Right renal cortex interstitium (tissue), 3 donors: Measurements from ENCODE around the gene STAT3. TPM values are rescaled to one million over a fixed set of nuclear protein-coding genes. Genes with fewer than 3 reads are reported as not detected.
"Not testable (repeated sequence)": the region's sequence is repeated elsewhere in the genome, so short reads cannot be mapped to it uniquely, and the experiment has no call there.

Experiments used
- DNase-seq, 3 donors: peaks; one replicate each; pipeline ENCODE4 v3.0.0-alpha.2; 2013; ENCODE audit warnings: low read depth in 3 of 3, low spot score in 2 of 3
- polyA plus RNA-seq, 3 donors: library from polyadenylated mRNA; unstranded; fragments of 120-200 nt; gene quantifications; one replicate each; pipeline ENCODE4 v1.2.1, GENCODE V29; 2013; ENCODE audit not compliant: insufficient read length in 3 of 3

The STAT3 gene
- polyA plus RNA-seq: 10 to 100 TPM; 53.3 to 57.0 (median 55.3) TPM

DNA sequence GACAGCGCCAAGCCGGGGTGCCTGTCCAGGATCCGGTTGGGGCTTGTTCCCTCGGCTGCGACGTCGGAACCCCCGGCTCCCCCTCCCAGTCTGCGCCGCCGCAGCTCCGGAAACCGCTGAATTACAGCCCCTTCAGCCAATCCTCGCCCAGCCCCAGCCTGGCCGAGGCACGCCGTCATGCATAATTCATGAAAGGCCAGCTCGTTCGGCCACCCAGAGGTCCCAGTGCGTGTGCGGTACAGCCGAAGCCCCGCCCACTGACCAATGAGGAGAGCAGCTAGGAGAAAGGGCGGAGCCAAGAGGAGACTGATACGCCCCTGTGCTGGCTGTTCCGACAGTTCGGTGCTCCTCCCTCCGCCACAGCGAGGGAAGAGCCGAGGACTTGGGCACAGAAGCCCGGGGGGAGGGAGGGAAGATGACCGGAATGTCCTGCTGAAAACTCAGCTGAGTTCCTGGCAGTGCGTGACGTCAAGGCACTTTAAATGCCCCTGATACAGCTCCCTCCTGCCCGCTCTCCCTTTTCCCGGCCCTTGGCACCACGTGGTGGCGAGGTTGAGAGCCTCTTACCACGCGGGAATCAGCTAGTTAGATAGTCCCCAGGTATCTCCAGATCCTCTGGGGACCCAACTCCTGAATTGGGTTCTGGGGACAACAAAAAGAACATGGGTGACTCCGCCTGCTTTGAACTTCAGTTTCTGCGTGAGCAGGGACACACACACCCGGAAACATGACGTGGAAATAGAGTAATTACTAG, at the start of gene STAT3:
Gene STAT3 (minus strand): TSS at position 62 of the 754 bp plus-strand sequence. CDS start 39,926 bp downstream, outside the sequence.
- DNase-seq: peak; percentile 100

DNA sequence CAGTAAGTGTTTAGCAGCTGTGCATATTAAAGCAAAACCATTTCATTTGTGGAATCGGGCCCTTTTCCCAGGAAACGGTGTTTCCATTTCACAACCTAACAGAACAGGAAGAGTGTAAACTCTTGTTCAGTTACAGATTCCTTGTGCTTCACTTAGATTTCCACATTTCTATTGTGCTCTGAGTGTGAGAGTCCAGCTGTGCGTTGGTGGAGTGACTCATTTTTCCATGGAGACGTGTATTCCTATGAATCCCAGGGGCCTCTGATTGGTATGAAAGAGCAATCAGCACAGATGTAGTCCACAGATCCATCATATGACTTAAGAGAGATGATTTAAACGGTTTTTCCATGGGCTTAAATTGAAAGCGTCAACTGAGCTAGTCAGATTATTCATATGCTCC, 48.1 kb upstream of the STAT3 start:
- DNase-seq: no peak

DNA sequence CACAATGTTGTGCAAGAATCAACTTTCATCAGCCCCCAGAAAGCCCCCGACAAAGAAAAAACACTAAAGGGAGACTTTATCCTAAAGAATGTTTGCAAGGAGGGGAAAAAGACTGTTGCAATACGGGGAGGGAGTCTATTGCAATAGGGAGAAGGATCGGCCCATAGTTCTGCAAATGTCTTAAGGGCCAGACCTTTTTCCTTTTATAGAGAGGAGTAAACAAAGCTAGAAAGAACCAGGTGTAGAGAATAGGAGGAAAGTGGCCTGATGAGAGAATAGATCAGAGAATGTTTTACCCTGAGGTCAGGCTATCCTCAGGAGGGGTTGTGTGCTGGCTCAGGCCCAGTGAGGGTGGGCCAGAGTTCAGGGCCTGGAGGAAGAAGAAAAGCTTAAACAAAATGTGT, 43.5 kb upstream of the STAT3 start:
- DNase-seq: no peak

DNA sequence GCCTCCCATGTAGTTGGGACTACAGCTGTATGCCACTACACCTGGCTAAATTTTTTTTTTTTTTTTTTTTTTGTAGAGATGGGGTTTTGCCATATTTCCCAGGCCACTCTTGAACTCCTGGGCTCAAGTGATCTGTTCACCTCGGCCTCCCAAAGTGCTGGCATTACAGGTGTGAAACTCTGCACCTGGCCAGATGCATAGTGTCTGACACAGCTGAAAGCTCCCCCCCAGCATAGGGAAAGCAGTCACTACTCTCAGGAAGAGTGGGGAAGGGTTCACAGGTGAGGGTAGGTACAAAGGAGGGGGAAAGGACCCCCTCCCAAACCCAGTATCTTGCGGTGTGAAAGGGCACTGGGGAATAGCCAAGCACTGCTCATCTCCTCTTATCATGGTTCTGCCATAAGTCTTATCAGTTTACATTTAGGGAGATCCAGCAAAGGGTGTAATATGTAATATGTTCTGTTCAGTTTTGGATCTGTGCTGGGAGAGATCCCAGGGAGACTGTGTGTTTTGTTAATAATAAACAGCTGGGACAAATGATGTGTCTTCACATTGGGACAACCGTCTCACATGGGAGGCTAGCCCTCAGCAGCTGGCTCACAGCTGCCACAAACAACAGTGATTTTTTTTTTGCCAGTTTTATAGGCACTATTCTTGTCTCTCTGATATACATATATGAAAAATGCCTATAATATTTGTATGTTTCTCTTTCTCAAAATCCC, 41.6 kb upstream of the STAT3 start:
- DNase-seq: no peak

DNA sequence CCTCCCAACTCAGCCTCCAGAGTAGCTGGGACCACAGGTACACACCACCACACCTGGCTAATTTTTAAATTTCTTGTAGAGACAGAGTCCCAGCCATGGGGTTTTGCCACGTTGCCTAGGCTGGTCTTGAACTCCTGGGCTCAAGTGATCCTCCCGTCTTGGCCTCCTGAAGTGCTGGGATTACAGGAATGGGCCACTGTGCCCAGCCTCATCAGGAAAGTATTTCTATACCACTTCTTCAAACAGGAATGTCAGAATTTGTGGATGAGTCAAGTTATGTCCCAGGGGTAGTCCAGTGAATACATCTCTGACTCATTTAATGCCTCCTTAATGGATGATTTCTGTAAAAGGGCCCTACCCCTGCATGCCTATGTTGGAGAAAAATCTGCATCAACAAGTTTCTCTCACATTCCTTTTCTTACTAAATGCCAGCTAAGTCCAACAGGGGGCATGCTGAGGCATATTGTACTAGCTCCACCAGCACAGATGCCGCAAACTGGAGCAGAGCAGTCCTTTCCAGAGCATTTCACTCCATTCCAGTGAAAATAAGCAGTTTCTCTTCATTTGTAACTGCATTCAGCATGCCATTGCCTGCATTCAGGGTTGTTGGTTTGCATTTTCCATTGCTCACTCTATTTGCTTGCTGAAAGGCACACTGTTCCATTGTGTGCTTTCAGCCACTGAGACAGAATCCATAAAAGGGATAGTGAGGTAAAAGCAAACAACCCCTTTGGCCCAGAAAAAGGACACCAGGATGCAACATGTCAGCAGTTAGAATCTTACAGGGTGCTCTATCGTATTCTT, 40.1 kb upstream of the STAT3 start:
- DNase-seq: peak in 1 of 3 donors; percentile 47

DNA sequence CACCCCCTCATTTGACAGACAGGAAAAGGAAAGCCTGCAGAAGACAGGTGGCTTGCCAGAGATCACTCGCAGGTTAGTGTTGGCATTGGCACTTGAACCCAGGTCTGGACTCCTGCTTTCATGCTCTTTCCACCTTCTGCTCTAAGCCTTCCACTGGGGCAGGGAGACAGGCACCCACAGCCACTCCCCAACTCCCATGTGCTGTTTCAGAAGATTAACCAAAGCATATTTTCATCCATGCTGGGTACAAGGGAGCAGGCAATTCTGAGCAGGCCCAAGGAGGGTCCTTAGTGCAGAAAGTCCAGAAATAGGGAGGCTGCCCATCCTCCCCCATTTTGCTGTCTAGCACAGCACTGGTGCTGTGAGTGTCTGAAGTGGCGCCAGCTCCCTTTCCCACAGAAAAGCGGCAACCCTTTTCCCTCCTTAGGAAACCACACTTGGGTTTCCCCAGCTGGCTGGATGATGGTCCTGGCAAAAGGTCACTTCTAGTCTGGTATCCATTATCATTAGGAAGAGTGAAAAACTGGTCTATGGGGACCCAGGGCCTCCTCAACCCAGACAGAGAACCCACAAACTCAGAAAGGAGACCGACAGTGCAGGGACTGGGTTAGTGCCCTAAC, 36.9 kb upstream of the STAT3 start:
- DNase-seq: no peak

DNA sequence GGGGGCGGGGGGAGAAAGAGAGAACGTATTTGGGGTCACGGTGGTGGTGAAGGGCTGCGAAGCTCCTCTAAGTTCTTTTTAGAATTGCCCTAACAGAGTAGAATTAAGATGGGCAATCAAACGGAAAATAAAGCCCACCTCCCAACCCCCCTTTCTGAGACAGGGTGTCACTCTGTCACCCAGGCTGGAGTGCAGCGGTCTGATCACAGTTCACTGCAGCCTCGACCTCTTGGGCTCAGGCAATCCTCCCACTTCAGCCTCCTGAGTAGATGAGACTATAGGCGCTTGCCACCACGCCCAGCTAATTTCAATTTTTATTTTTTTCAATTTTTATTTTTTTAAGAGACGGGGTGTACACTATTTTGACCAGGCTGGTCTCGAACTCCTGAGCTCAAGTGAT, 35.5 kb upstream of the STAT3 start:
- DNase-seq: no peak

DNA sequence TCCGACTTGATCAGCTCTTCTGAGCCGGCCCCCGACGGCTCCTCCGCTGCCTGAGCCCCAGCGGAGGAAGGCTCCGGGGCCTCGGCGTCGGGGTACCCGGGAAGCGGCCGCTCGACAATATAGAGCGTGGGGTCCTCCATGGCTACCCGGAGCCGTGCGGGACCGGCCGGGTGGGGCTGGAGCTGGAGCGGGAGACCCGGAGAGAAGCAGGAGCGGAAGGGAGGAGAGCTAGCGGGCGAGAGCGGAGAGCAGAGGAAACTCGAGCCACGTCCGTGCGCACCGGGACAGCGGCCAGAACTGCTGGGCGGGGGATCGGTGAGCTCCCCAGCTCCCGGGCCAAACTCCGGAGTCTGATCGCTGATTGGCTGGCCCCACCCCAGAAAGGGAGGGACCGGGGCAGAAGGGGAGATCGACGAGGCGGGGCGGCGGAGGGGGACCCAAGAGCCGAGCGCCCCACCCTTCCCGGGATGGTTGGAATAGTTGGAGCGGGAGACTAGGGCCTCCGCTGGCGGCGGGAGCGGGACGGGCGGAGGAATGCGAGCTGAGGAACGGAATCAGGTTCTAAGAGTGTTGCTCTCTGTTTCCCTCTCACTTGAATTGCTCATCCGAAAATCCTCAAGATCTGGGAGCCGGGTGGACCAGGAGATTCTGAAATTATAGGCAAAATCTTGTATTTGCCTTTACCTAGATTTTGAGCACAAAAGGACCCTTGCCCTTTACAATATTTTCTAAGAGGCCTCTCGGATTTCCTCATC, 34.9 kb upstream of the STAT3 start, which contains the start of gene CAVIN1:
Gene CAVIN1 (minus strand): TSS at position 299 of the 755 bp plus-strand sequence. CDS start 159 bp downstream, at position 140.
- DNase-seq: peak; percentile 77 to 86 (median 79)

DNA sequence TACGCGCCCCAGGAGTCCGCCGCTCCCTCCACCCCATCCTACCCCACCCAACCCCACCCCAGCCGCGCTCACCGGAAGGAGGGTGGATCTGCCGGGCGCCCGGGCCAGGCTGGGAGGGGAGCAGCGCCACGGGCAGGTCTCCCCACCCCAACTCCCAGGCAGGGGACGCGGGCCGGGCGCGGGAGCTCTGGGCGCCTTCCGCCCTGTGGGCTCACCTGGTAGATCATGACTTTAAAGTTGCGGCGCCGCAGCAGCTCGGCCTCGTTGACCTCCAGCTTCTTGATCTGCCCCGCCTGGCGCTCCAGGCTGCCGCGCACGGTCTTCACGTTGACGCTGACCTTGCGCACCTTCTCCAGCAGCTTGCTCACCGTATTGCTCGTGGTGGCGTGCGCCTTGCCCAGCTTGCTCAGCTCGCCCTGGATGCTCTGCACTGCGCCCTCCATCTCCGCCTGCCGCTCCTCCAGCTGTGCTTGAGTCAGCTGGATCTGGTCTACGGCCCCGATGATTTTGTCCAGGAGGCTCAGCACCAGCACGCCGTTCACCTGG, 34.2 kb upstream of the STAT3 start:
- DNase-seq: no peak

DNA sequence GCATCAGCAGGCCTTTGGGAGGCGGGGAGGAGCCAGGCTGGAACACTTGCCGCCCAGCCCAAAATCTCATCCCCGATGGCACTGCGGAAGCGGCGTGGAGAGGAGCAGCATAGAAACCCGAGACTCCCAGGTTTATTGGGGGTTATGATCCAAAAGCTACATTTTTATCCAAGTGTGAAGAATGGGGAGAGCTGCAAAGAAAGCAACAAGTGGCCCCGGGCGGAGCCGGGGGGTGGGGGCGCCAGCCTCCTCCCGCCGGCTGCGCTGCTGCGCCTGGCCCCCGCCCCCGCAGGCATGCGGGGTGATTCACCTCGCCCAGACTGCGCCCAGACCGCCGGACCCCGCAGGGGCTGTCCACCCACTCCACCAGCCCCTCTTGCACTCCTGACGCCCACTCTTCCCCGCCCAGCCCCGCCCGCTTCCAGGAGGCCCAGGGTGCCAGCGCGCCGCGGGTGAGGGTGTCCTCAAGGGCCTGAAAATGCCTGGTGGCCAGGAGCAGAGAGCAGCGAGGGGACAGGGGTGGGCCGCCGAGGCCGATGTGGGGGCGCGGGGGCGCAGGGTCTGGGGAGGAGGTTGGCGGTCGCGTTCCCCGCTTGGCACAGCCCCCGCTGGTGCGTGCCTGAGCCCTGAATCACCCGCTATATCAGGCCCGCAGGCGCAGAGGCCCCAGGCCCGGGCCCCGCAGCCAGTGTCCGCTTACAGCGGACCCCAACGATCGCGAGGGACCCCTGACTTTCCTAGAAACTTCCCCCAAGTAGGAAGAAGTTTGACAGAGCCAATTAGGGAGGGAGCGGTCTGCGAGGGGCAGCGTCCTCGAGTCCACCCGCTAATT, 33.5 kb upstream of the STAT3 start:
- DNase-seq: no peak

DNA sequence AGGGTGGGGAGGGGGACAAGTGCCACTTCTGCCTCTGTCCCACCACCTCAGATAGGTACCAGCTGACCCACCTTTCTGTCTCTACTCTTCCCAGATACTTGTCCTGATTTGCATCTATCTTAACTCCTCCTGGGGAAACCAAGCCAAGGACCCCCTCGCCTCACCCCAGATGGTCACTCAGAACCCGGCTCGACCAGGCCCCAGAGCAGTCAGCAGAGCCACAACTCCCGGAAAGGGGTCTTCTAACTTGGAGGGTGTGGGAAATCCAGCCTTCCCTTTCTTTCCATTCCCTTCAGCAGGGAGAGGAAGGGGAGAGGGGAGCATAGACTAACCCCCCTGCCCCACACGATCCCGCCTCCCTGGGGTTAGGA, 32.9 kb upstream of the STAT3 start:
- DNase-seq: no peak

DNA sequence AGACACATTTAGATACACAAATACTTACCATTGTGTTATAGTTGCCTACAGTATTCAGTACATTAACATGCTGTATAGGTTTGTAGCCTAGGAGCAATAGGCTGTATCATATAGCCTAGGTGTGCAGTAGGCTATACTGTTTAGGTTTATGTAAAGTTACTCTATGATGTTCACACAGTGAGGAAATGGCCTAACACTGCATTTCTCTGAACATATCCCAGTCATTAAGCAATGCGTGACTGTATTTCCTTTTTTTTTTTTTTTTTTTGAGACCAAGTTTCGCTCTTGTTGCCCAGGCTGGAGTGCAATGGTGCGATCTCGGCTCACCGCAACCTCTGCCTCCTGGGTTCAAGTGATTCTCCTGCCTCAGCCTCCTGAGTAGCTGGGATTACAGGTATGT, 29.7 kb upstream of the STAT3 start:
- DNase-seq: not testable (repeated sequence)

DNA sequence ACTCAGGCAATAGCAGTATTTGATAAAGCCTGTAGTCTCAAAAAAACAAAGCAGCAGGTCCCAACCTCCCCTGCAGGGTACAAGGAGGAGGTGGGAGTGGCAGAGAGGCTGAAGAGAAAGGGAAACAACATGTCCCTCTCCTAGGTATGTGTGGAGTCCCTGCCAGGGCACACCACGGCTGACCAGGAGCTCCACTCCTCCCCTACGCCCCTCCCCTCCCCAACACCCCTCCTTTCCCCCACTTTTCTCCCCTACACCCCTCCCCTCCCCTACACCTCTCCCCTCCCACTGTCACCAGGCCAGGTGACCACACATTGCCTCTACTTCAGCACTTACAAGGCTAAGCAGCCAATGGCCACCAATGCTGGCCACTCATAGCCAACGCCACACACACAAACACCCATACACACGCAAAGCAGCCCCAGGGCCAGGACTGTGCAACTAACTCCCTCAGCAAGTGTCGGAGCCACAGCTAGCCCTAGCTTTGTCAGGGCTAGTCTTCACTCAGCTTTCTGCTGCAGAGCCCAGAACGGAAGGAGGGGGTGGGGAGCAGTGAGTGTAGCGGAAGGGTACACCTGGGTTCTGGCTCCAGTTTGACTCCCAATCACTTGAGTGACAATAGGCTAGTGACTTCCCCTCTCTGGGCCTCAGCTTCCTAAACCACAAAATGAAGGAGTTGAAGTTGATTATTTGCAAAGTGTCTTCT, 26.6 kb upstream of the STAT3 start:
- no peak for DNase-seq

DNA sequence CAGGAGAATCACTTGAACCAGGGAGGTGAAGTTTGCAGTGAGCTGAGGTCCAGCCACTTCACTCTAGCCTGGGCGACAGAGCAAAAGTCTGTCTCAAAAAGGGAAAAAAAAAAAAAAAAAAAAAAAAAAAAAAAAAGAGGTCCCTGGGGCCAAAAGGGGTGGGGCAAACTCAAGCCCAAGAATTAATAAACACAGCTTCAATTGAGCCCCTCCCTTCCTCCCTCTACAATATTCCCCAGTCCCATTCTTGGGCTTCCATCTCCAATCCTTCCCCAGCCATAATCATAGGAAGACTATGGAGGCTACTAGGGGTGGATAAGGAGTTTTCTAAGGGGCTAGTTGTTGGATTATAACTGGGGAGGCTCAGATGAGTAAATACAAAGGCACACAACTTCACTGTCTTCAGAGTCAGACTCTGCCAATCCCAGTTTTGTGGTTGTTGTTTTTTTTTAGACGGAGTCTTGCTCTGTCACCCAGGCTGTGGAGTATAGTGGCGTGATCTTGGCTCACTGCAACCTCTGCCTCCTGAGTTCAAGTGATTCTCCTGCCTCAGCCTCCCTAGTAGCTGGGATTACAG, 25.3 kb upstream of the STAT3 start:
- no peak for DNase-seq

DNA sequence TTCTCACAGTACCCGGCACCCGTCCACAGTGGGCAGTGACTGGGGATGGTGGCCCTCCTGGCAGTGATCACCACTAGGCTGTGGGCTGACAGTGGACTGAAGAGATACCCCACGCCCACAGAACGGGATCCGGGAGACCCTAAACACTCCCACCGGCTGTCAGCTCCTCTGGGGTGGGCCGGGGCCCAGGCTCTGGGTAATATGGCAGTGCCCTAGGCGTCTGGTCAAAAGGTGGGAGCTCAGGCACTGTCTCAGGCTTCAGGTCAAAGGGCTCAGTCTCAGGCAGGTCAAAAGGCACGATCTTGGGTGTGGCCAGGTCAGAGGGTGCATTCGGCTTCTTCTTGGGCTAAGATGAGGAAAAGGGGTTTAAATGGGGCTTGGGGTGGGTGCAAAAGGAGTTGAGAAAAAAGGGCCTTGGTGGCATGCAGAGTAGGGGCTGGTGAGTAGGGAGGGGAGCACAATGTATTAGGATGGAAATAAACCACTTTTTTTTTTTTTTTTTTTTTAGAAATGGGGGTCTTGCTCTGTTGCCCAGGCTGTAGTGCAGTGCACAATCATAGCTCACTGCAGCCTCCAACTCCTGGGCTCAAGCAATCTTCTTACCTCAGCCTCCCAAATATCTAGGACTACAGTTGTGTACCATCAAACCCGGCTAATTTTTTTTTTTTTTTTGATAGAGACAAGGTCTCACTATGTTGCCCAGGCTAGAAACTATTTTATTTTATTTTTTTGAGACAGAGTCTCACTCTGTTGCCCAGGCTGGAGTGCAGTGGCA, 23.9 kb upstream of the STAT3 start:
- DNase-seq: no peak

DNA sequence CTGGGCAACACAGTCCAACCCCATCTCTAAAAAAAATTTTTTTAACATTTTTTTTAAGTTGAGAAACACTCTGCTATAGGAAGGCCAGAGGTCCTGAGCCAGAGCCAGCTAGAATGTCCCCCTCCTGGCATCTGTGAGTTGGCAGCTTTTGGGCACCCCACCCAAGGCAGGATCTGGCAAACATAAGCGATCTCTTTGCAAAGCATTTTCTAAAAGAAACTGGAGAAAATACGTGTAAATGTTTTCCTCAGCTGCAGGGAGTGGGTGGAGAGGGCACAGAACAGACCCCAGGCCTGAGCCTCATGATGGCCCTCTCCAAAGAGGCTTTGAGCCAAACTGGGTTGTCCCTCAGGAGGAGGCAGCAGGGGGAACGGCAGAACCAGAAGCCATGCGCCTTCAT, 23.1 kb upstream of the STAT3 start:
- DNase-seq: no peak

DNA sequence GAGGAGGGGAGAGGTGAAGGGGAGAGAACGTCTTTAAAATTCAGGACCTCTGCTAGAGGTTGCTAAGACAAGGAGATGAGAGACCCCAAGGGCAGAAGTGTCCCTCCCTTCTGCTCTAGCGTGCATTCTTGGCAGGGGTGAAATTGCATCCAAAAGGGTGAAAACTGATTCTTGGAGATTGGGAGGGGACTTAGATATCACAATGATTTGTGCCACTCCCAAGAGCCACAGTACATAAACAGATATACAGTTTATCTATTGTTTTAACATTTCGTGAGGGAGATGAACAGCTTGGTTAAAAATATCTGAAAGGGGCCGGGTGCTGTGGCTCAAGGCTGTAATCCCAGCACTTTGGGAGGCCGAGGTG, 22.1 kb upstream of the STAT3 start:
- DNase-seq: no peak
